ENCODE results near the gene OTULINL.

OTULINL gene

GRCh38 chr5:14576206-14576605 lies 5.4 kb upstream of the OTULINL start:
- in situ Hi-C loops (cut with MboI; ENCODE audit: low sequenced_read_pairs): no loop called here

DNA sequence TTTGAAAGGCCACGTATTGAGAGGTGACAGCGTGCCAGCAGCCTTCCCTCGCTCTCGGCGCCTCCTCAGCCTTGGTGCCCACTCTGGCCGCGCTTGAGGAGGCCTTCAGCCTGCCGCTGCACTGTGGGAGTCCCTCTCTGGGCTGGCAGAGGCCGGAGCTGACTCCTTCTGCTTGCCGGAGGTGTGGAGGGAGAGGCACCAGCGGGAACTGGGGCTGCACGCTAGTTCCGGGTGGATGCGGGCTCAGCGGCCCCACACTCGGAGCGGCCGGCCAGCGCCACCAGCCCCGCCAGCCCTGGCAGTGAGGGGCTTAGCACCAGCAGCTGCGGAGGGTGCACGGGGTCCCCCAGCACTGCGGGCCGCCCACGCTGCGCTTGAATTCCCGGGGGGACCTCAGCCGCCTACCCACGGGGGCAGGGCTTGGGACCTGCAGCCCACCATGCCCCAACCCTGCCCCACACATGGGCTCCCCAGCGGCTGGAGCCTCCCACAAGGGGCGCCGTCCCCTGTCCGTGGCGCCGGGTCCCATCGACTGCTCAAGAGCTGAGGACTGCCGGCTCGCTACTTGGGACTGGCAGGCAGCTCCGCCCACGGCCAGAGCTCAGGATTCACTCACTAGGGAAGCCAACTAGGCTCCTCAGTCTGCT lies 4.4 kb upstream of the OTULINL start:
- in situ Hi-C loops (cut with MboI; ENCODE audit: low sequenced_read_pairs): no loop called here

DNA sequence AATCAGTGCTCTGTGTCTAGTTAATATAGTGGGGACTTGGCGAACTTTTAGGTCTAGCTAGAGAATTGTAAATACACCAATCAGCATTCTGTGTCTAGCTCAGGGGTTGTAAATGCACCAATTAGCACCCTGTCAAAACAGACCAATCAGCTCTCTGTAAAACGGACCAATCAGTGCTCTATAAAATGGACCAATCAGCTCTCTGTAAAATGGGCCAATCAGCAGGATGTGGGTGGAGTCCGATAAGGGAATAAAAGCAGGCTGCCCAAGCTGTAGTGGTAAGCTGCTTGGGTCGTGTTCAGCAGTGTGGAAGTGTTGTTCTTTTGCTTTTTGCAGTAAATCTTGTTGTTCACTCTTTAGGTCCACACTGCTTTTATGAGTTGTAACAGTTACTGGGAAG lies 3.6 kb upstream of the OTULINL start:
- in situ Hi-C loops (cut with MboI; ENCODE audit: low sequenced_read_pairs): no loop called here

GRCh38 chr5:14579246-14579645 lies 2.3 kb upstream of the OTULINL start:
- in situ Hi-C loops (cut with MboI; ENCODE audit: low sequenced_read_pairs): no loop called here

DNA sequence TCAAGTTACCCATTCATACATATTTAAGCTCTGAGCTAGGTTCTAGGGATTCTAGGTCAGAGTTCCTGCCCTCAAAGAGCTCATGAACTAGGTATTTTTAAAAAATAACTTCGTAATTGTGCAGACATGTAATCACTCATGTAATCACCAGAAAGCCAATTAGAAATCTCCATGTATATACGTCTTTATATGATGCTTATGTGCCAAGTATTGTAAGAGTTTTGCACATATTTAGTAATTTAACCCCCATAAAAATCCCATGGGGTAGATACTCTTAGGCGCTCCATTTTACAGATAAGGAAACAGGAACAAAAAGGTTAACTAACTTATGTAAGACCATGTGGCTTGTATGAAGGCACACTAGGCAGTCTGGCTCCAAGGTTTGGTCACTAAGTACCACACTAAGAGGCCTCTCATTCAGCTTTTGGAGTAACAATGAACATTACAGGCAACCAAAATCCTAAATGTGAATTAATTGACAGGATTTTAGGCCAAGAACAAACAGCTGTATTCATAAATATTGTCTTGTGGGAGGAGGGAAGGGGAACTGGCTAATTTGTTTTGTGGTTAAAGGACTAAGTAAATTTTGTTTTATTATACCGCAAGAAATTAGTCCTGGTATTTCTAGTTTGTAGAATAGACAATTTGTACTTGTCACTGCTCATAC lies 1.7 kb upstream of the OTULINL start:
- in situ Hi-C loops (cut with MboI; ENCODE audit: low sequenced_read_pairs): no loop called here

GRCh38 chr5:14580398-14581034 lies 1.1 kb upstream of the OTULINL start:
- in situ Hi-C loops (cut with MboI; ENCODE audit: low sequenced_read_pairs): no loop called here

DNA sequence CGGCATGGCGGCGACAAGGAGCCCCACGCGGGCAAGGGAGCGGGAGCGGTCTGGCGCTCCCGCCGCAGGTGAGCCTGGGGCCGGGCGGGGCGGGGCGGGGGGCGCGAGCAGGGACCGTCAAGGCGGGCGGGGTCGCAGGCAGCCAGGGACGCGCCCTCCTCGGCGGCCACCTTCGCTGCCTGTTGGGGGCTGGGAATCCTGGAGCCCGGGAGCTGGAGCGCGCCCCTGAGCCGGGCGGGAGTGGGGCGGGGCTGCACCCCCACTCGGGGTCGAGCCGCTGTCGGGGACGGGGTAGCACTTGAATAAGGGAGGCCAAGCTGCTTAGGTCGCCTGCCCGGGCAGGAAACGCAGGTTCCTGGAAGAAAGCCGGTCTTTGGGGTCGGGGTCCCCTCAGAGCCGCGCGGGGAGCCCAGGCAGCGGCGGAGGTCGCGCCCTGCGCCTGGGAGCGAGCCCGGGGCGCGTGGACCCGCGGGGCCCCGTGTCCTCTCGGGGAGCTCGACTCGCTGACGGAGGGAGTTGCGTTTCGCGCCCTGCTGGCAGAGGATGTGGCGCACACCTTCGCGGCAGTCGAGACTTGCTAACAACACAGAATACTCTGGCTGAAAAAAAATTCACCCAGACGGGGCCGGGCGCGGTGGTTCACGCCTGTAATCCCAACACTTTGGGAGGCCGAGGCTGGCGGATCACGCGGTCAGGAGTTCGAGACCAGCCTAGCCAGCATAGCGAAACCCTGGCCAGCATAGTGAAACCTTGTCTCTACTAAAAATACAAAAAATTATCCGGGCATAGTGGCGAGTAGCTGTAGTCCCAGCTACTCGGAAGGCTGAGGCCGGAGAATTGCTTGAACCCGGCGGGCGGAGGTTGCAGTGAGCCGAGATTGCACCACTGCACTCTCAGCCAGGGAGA lies 552 bp downstream of the OTULINL start:
- in situ Hi-C loops (cut with MboI; ENCODE audit: low sequenced_read_pairs): no loop called here

- in situ Hi-C loops (cut with MboI; ENCODE audit: low sequenced_read_pairs): no loop called here
These were observed 1.2 kb downstream of the OTULINL start for GRCh38 chr5:14582797-14583137.

- in situ Hi-C loops (cut with MboI; ENCODE audit: low sequenced_read_pairs): no loop called here
These were observed 3.3 kb downstream of the OTULINL start for GRCh38 chr5:14584848-14585247.

- in situ Hi-C loops (cut with MboI; ENCODE audit: low sequenced_read_pairs): no loop called here
These were observed 5.6 kb downstream of the OTULINL start for GRCh38 chr5:14587150-14587549.

- in situ Hi-C loops (cut with MboI; ENCODE audit: low sequenced_read_pairs): no loop called here
These were observed 6.6 kb downstream of the OTULINL start for GRCh38 chr5:14588145-14588544.

DNA sequence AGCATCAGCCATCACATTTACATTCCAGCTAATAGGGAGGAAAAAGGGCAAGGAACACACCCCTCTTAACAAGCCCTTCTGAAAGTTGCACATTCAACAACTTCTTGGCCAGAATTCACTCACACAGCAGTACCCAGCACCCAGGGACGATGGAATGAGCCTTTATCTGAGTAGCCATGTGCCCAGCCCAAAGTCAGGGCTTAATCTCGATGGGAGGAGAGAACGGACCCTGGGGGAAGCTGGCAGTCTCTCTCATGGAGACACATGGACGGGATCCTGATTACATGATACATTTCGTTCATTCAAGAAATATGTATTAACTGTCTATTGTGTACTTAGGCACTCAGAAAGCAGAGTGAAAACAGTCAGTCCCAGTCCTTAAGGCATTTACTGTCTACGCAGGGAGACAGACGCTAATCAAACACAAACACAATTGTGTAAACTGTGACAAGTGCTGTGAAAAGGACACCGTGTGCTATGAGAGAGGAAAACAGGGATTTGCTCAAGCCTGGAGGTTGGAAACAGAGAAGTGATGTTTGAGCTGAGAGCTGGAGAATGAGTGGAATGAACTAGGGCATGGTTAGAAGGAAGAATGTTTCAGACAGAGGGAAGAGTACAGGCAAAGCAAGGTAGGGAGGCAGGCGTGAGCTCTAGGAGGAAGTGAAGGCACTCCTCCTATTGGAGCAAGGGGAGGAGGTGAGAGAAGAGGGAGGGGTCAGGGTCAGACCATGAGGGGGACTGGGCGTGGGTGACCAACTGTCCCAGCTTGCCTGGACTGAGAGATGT lies 7.4 kb downstream of the OTULINL start:
- in situ Hi-C loops (cut with MboI; ENCODE audit: low sequenced_read_pairs): no loop called here

DNA sequence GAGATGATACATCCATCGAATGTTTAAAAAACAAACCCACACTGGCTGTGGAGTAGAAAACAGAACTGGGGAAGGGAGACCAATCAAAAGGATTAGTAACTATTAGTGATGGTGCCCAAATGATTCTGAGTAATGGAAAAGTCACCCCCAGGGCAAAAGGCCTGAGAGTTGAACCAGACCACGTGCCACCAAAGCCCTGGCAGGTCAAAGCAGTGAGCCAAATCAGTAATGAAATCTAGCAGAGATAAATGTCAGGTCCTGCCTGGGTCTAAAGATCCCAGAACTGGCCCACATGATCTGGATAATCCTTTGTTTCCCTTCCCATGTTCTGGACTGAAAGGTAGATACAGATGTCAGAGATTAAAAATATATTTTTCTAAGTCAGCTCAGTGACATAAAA lies 9.4 kb downstream of the OTULINL start:
- in situ Hi-C loops (cut with MboI; ENCODE audit: low sequenced_read_pairs): no loop called here

GRCh38 chr5:14591548-14591947 lies 10.0 kb downstream of the OTULINL start:
- in situ Hi-C loops (cut with MboI; ENCODE audit: low sequenced_read_pairs): no loop called here

GRCh38 chr5:14593326-14594021 lies 11.9 kb downstream of the OTULINL start:
- in situ Hi-C loops (cut with MboI; ENCODE audit: low sequenced_read_pairs): no loop called here

- in situ Hi-C loops (cut with MboI; ENCODE audit: low sequenced_read_pairs): no loop called here
These were observed 12.9 kb downstream of the OTULINL start for GRCh38 chr5:14594378-14595074.

DNA sequence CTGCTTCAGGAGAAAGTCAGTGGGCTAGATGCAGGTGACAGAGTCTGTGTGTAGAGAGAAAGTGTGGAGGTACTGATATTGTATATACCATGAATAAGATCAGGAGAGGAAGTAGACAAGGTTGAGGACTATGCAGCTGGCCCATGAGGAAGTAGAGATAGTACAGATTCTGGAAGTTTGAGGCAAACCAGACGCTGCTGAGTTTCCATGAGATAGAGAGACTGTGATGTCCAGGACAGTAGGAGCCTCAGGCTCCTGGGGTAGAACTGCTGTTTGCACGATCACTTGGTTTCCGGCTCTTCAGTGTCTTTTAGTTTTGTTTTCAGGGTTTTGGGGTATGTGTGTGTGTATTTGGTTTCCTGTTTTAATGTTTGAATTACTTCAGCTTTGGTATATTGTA lies 13.6 kb downstream of the OTULINL start:
- in situ Hi-C loops (cut with MboI; ENCODE audit: low sequenced_read_pairs): no loop called here

GRCh38 chr5:14595891-14596290 lies 14.3 kb downstream of the OTULINL start:
- in situ Hi-C loops (cut with MboI; ENCODE audit: low sequenced_read_pairs): no loop called here

DNA sequence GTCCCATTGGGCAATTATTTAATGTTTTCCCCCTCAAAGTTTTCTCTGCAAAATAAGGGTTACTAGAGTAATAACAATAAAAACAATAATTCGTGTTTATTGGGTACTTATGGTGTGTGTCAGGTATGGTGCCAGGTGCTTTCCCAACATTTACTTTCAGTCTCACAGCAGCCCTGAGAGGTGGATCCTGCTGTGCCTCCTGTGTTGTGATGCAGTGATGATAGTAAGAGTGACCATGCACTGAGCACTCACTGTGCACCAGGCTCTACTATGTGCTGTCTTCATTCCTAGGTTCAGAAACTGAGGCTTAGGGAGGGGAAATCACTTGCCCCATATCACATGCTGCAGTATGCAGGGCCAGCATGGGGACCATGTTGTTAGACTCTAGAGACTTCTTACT lies 15.5 kb downstream of the OTULINL start:
- in situ Hi-C loops (cut with MboI; ENCODE audit: low sequenced_read_pairs): no loop called here
